Tibial nerve (tissue), 4 donors: ENCODE measurements around the gene TMEM185A. TPM values are rescaled to one million over a fixed set of nuclear protein-coding genes. Genes with fewer than 3 reads are reported as not detected.
"Not testable (repeated sequence)": the region's sequence is repeated elsewhere in the genome, so short reads cannot be mapped to it uniquely, and the experiment has no call there.

Experiments used
- DNase-seq, 2 donors: peaks; one replicate each; pipeline ENCODE4 v3.0.0-alpha.2; 2019; ENCODE audit warnings: low spot score in 2 of 2
- H3K27ac ChIP-seq, 4 donors: fragments of 200-600 bp; sonication (generic) in 3 of 4; one replicate each; pipeline ENCODE4 v1.5.1; 2017 to 2019; ENCODE audit warnings: mild to moderate bottlenecking in 1 of 4
- H3K27me3 ChIP-seq, 2 donors: fragments of 200-600 bp; sonication (generic) in 1 of 2; one replicate each; pipeline versions ENCODE4 v1.5.1 to v1.6.0; 2017 to 2019
- H3K36me3 ChIP-seq, 3 donors: fragments of 200-600 bp; sonication (generic); one replicate each; pipeline ENCODE4 v1.5.1; 2018 to 2019
- H3K4me1 ChIP-seq, 4 donors: fragments of 200-600 bp; sonication (generic) in 3 of 4; one replicate each; pipeline ENCODE4 v1.5.1; 2017 to 2019
- H3K4me3 ChIP-seq, 4 donors: fragments of 200-600 bp; sonication (generic) in 3 of 4; one replicate each; pipeline ENCODE4 v1.5.1; 2017 to 2019; ENCODE audit warnings: mild to moderate bottlenecking in 1 of 4, moderate library complexity in 1 of 4
- H3K9me3 ChIP-seq, 4 donors: fragments of 200-600 bp; sonication (generic) in 3 of 4; one replicate each; pipeline ENCODE4 v1.5.1; 2017 to 2019
- CTCF ChIP-seq, 5 experiments: fragments of 200-600 bp in 3 of 5; fragments of 450-650 bp in 2 of 5; sonication (generic) in 3 of 5; IDR thresholded peaks; one replicate each; pipeline ENCODE4 v1.5.1; 2016 to 2019; ENCODE audit warnings: antibody characterized with exemption in 5 of 5, mild to moderate bottlenecking in 3 of 5, moderate library complexity in 2 of 5
- EP300 ChIP-seq, 2 donors: sonication (generic); formaldehyde crosslinking; IDR thresholded peaks; one replicate each; pipeline ENCODE4 v1.6.1; 2017; ENCODE audit warnings: antibody characterized with exemption in 2 of 2, mild to moderate bottlenecking in 1 of 2
- POLR2A ChIP-seq, 2 donors: fragments of 450-650 bp; IDR thresholded peaks; one replicate each; pipeline ENCODE4 v1.6.1; 2017; ENCODE audit warnings: antibody characterized with exemption in 2 of 2, mild to moderate bottlenecking in 2 of 2, moderate library complexity in 2 of 2
- WGBS, 2 donors: methylation state at CpG; one replicate each; pipeline ENCODE4 v1.1.5; 2018; 5-methylcytosine and 5-hydroxymethylcytosine counted together
- total RNA-seq, 4 donors: library from RNA; depleted of rRNA; stranded (reverse); fragments of >200 nt; gene quantifications; one replicate each; pipeline ENCODE4 v1.1.0, GENCODE V29; 2016

Gene TMEM185A
- total RNA-seq, 4 donors from 2014 or later: 14.7 to 29.1 (median 21.5) TPM

- TF ChIP-seq CTCF (IDR thresholded peaks at IDR 0.05): no peak
- TF ChIP-seq EP300 (IDR thresholded peaks at IDR 0.05): no peak
- no peak for TF ChIP-seq POLR2A (IDR thresholded peaks at IDR 0.05)
These were observed 835 bp downstream of the TMEM185A start for GRCh38 chrX:149630681-149631233.

GRCh38 chrX:149629730-149630387, 1.7 kb downstream of the TMEM185A start:
- peak overlapping the region in 1 of 4 donors; percentile 86 for H3K4me3 ChIP-seq
- no peak for DNase-seq
- no peaks in the 10 kb centered on the region for H3K9me3 ChIP-seq
- TF ChIP-seq POLR2A (IDR thresholded peaks at IDR 0.05) (no peak), EP300 (IDR thresholded peaks at IDR 0.05) (no peak), CTCF (IDR thresholded peaks at IDR 0.05) (no peak)
- H3K27me3 ChIP-seq: no peaks in the 10 kb centered on the region
- WGBS, 2 donors: 72 to 73% methylated on average over 4 to 5 of the region's 5 CpGs
- no peak overlapping the region for H3K27ac ChIP-seq
- peaks cover 0 to 19% (median 0%) of the 10 kb centered on the region in 4 donors for H3K4me1 ChIP-seq
- no peaks in the 10 kb centered on the region for H3K36me3 ChIP-seq

More at GRCh38 chrX:149630681-149631233, 835 bp downstream of the TMEM185A start:
- WGBS, 2 donors: 4 to 34% methylated on average over 16 of the region's 16 CpGs
- Histone ChIP-seq H3K9me3 (no peaks in the 10 kb centered on the region), H3K4me1 (peaks cover 0 to 19% (median 0%) of the 10 kb centered on the region in 4 donors), H3K27ac (peak overlapping the region in 3 of 4 donors; percentile 65 to 82 (median 70)), H3K27me3 (no peaks in the 10 kb centered on the region), H3K4me3 (peak overlapping the region; percentile 53 to 86 (median 61)), H3K36me3 (no peaks in the 10 kb centered on the region)
- DNase-seq: no peak

- DNase-seq: no peak
- 80 to 98% methylated on average over 2 of the region's 2 CpGs for WGBS, 2 donors
- Histone ChIP-seq H3K4me3 (no peak overlapping the region), H3K4me1 (peaks cover 0 to 19% (median 0%) of the 10 kb centered on the region in 4 donors), H3K36me3 (no peaks in the 10 kb centered on the region), H3K27me3 (no peaks in the 10 kb centered on the region), H3K9me3 (no peaks in the 10 kb centered on the region), H3K27ac (no peak overlapping the region)
- TF ChIP-seq POLR2A (IDR thresholded peaks at IDR 0.05) (no peak), CTCF (IDR thresholded peaks at IDR 0.05) (no peak), EP300 (IDR thresholded peaks at IDR 0.05) (no peak)
These were observed 2.8 kb downstream of the TMEM185A start for GRCh38 chrX:149628768-149629167.

- WGBS, 2 donors: 92 to 93% methylated on average over 3 of the region's 3 CpGs
- no peak for TF ChIP-seq CTCF (IDR thresholded peaks at IDR 0.05)
- no peak for TF ChIP-seq POLR2A (IDR thresholded peaks at IDR 0.05)
- no peak for TF ChIP-seq EP300 (IDR thresholded peaks at IDR 0.05)
- no peak for DNase-seq
- no peak overlapping the region for H3K4me3 ChIP-seq
- H3K27me3 ChIP-seq: no peaks in the 10 kb centered on the region
- H3K4me1 ChIP-seq: peaks cover 0 to 19% (median 0%) of the 10 kb centered on the region in 4 donors
- no peaks in the 10 kb centered on the region for H3K36me3 ChIP-seq
- no peak overlapping the region for H3K27ac ChIP-seq
- H3K9me3 ChIP-seq: no peaks in the 10 kb centered on the region
These were observed 3.3 kb downstream of the TMEM185A start for GRCh38 chrX:149628280-149628679.

- not testable (repeated sequence) for H3K27me3 ChIP-seq, H3K4me3 ChIP-seq, H3K27ac ChIP-seq, H3K9me3 ChIP-seq, H3K36me3 ChIP-seq, DNase-seq
- 69 to 70% methylated on average over 6 to 8 of the region's 8 CpGs for WGBS, 2 donors
- H3K4me1 ChIP-seq: peaks cover 0 to 19% (median 0%) of the 10 kb centered on the region in 4 donors
These were observed 4.8 kb downstream of the TMEM185A start for GRCh38 chrX:149626829-149627228.

GRCh38 chrX:149619662-149620061, 11.9 kb downstream of the TMEM185A start:
- not testable (repeated sequence) for H3K36me3 ChIP-seq, H3K4me3 ChIP-seq, H3K27me3 ChIP-seq, DNase-seq, H3K27ac ChIP-seq, H3K4me1 ChIP-seq, H3K9me3 ChIP-seq
- 43 to 100% methylated on average over 1 of the region's 1 CpG for WGBS, 2 donors
